Osteoblast (primary cell): ENCODE results near the gene MBP. TPM values are rescaled to one million over a fixed set of nuclear protein-coding genes. Genes with fewer than 3 reads are reported as not detected.

Experiments used
- DNase-seq: peaks from one replicate; pipeline ENCODE4 v3.0.0; 2011; ENCODE audit warnings: low spot score, mixed read lengths; ENCODE audit not compliant: insufficient read length; ENCODE audit errors: missing footprints
- H2AFZ ChIP-seq: 2 replicates; pipeline ENCODE4 v1.6.0; 2011; ENCODE audit warnings: mild to moderate bottlenecking, low read length
- H3K27ac ChIP-seq: 2 replicates; pipeline ENCODE4 v1.5.1; 2011; ENCODE audit warnings: mild to moderate bottlenecking, low read depth, low read length, moderate library complexity
- H3K27me3 ChIP-seq: 2 replicates; pipeline ENCODE4 v1.6.0; 2012; ENCODE audit warnings: mild to moderate bottlenecking, control low read depth, inconsistent platforms, low read length, moderate library complexity; ENCODE audit not compliant: insufficient read depth
- H3K36me3 ChIP-seq: 2 replicates; pipeline ENCODE4 v1.5.1; 2011; ENCODE audit warnings: mild to moderate bottlenecking, low read length, control low read depth, moderate library complexity; ENCODE audit not compliant: insufficient read depth
- H3K4me1 ChIP-seq: 2 replicates; pipeline ENCODE4 v1.5.1; 2011; ENCODE audit warnings: mild to moderate bottlenecking, low read length, control low read depth, moderate library complexity; ENCODE audit not compliant: insufficient read depth
- H3K4me2 ChIP-seq: 2 replicates; pipeline ENCODE4 v1.6.0; 2011; ENCODE audit warnings: mild to moderate bottlenecking, low read length; ENCODE audit not compliant: insufficient read depth
- H3K4me3 ChIP-seq: fragments of 200-600 bp; sonication (generic); 3 replicates; pipeline ENCODE4 v1.5.1; 2012; ENCODE audit warnings: mild to moderate bottlenecking, low read length, inconsistent platforms; ENCODE audit not compliant: insufficient read depth
- H3K79me2 ChIP-seq: 2 replicates; pipeline ENCODE4 v1.6.0; 2012; ENCODE audit warnings: mild to moderate bottlenecking, low read length, control low read depth, inconsistent platforms; ENCODE audit not compliant: insufficient read depth
- H3K9me3 ChIP-seq: 2 replicates; pipeline ENCODE4 v1.5.1; 2011; ENCODE audit warnings: low read depth, low read length, control low read depth
- H4K20me1 ChIP-seq: 2 replicates; pipeline ENCODE4 v1.6.0; 2012; ENCODE audit warnings: mild to moderate bottlenecking, low read length, control low read depth; ENCODE audit not compliant: insufficient read depth
- CTCF ChIP-seq: IDR thresholded peaks from 2 replicates; pipeline ENCODE4 v1.5.1; 2011; ENCODE audit warnings: mild to moderate bottlenecking, low read depth, low read length, moderate library complexity; ENCODE audit errors: extremely low read depth
- total RNA-seq: library from RNA; depleted of rRNA; stranded (reverse); fragments of >200 nt; gene quantifications from 2 replicates; pipeline ENCODE4 v1.2.3, GENCODE V29; 2012

Gene MBP
- total RNA-seq, 1 donor = 2.2 TPM

GRCh38 chr18:77093067-77093430, 39.5 kb downstream of the MBP start:
- Histone ChIP-seq H3K9me3 (no peaks in the 10 kb centered on the region), H3K4me2 (no peak overlapping the region), H3K4me1 (no peaks in the 10 kb centered on the region), H3K36me3 (no peaks in the 10 kb centered on the region), H3K79me2 (no peaks in the 10 kb centered on the region), H3K27ac (no peak overlapping the region), H4K20me1 (no peaks in the 10 kb centered on the region), H2AFZ (no peak overlapping the region), H3K4me3 (no peak overlapping the region), H3K27me3 (peaks cover 2% of the 10 kb centered on the region)
- no peak for TF ChIP-seq CTCF
- no peak for DNase-seq

GRCh38 chr18:77092104-77093066, 40.2 kb downstream of the MBP start:
- H3K36me3 ChIP-seq = no peaks in the 10 kb centered on the region
- H3K4me1 ChIP-seq = no peaks in the 10 kb centered on the region
- DNase-seq = no peak
- no peaks in the 10 kb centered on the region for H3K9me3 ChIP-seq
- H3K27me3 ChIP-seq = peaks cover 2% of the 10 kb centered on the region
- H3K4me3 ChIP-seq = no peak overlapping the region
- no peaks in the 10 kb centered on the region for H3K79me2 ChIP-seq
- no peak overlapping the region for H2AFZ ChIP-seq
- H4K20me1 ChIP-seq = no peaks in the 10 kb centered on the region
- H3K4me2 ChIP-seq = no peak overlapping the region
- no peak for TF ChIP-seq CTCF
- H3K27ac ChIP-seq = no peak overlapping the region

- H3K4me1 ChIP-seq = peaks cover 4% of the 10 kb centered on the region
- no peak overlapping the region for H3K4me2 ChIP-seq
- no peak overlapping the region for H3K4me3 ChIP-seq
- no peaks in the 10 kb centered on the region for H4K20me1 ChIP-seq
- no peaks in the 10 kb centered on the region for H3K36me3 ChIP-seq
- H3K9me3 ChIP-seq = no peaks in the 10 kb centered on the region
- H3K79me2 ChIP-seq = no peaks in the 10 kb centered on the region
- no peak for DNase-seq
- peaks cover 2% of the 10 kb centered on the region for H3K27me3 ChIP-seq
- no peak overlapping the region for H3K27ac ChIP-seq
- no peak overlapping the region for H2AFZ ChIP-seq
- TF ChIP-seq CTCF = no peak
Observed at GRCh38 chr18:77091366-77091765, 41.2 kb downstream of the MBP start.

GRCh38 chr18:77090546-77091174, 41.9 kb downstream of the MBP start:
- H3K4me1 ChIP-seq = peaks cover 7% of the 10 kb centered on the region
- H3K36me3 ChIP-seq = no peaks in the 10 kb centered on the region
- no peak overlapping the region for H2AFZ ChIP-seq
- no peak overlapping the region for H3K27ac ChIP-seq
- no peak for DNase-seq
- H3K27me3 ChIP-seq = peaks cover 2% of the 10 kb centered on the region
- no peak for TF ChIP-seq CTCF
- H4K20me1 ChIP-seq = no peaks in the 10 kb centered on the region
- H3K4me3 ChIP-seq = no peak overlapping the region
- H3K79me2 ChIP-seq = no peaks in the 10 kb centered on the region
- no peak overlapping the region for H3K4me2 ChIP-seq
- no peaks in the 10 kb centered on the region for H3K9me3 ChIP-seq
